GM23248 (cell line): ENCODE measurements around the gene GSAP. TPM values are rescaled to one million over a fixed set of nuclear protein-coding genes. Genes with fewer than 3 reads are reported as not detected.

Source experiments
- DNase-seq: peaks from one replicate; pipeline ENCODE4 v3.0.0-alpha.2; 2015
- H2AFZ ChIP-seq: fragments of 200-600 bp; sonication (generic); 2 replicates; pipeline ENCODE4 v1.6.1; 2016; ENCODE audit warnings: antibody characterized with exemption
- H3F3A ChIP-seq: fragments of 200-600 bp; sonication (generic); 2 replicates; pipeline ENCODE4 v1.6.1; 2016; ENCODE audit warnings: mild to moderate bottlenecking, antibody characterized with exemption, mixed run types; ENCODE audit not compliant: insufficient read depth
- H3K27ac ChIP-seq: fragments of 200-600 bp; sonication (generic); 2 replicates; pipeline ENCODE4 v1.5.1; 2016; ENCODE audit warnings: mild to moderate bottlenecking
- H3K27me3 ChIP-seq: fragments of 200-600 bp; sonication (generic); replicated peaks from 2 replicates; pipeline ENCODE4 v1.6.1; 2016; ENCODE audit warnings: mild to moderate bottlenecking; ENCODE audit not compliant: insufficient read depth
- H3K36me3 ChIP-seq: fragments of 200-600 bp; sonication (generic); 2 replicates; pipeline ENCODE4 v1.6.1; 2016; ENCODE audit warnings: low read depth, mild to moderate bottlenecking
- H3K4me1 ChIP-seq: fragments of 200-600 bp; sonication (generic); 2 replicates; pipeline ENCODE4 v1.6.1; 2016; ENCODE audit warnings: mild to moderate bottlenecking; ENCODE audit not compliant: insufficient read depth
- H3K4me2 ChIP-seq: fragments of 200-600 bp; sonication (generic); one replicate; pipeline ENCODE4 v1.6.1; 2016; ENCODE audit warnings: mild to moderate bottlenecking; ENCODE audit not compliant: unreplicated experiment
- H3K4me3 ChIP-seq: fragments of 200-600 bp; sonication (generic); 2 replicates; pipeline ENCODE4 v1.5.1; 2016; ENCODE audit warnings: mild to moderate bottlenecking
- H3K79me2 ChIP-seq: fragments of 200-600 bp; sonication (generic); 2 replicates; pipeline ENCODE4 v1.6.1; 2016; ENCODE audit warnings: mild to moderate bottlenecking; ENCODE audit not compliant: insufficient read depth
- H3K9ac ChIP-seq: fragments of 200-600 bp; sonication (generic); 2 replicates; pipeline ENCODE4 v1.6.1; 2016; ENCODE audit warnings: mild to moderate bottlenecking
- H3K9me2 ChIP-seq: fragments of 200-600 bp; sonication (generic); 2 replicates; pipeline ENCODE4 v1.6.1; 2016; ENCODE audit warnings: mixed run types, mild to moderate bottlenecking, moderate library complexity; ENCODE audit not compliant: insufficient read depth
- H3K9me3 ChIP-seq: fragments of 200-600 bp; sonication (generic); one replicate; pipeline ENCODE4 v1.6.1; 2017; ENCODE audit warnings: low read depth
- H4K20me1 ChIP-seq: fragments of 200-600 bp; sonication (generic); 2 replicates; pipeline ENCODE4 v1.6.0; 2016; ENCODE audit not compliant: insufficient read depth
- EZH2 ChIP-seq: fragments of 200-600 bp; sonication (generic); IDR thresholded peaks from 2 replicates; pipeline ENCODE4 v1.6.1; 2018; ENCODE audit warnings: antibody characterized with exemption, mild to moderate bottlenecking; ENCODE audit not compliant: insufficient read depth, poor library complexity, severe bottlenecking
- EZH2phosphoT487 ChIP-seq: fragments of 200-600 bp; sonication (generic); IDR thresholded peaks from 2 replicates; pipeline ENCODE4 v1.6.1; 2018; ENCODE audit warnings: antibody characterized with exemption, moderate library complexity, mild to moderate bottlenecking, low read depth; ENCODE audit not compliant: insufficient read depth
- WGBS, 2 experiments: methylation state at CpG; one replicate each; pipeline ENCODE4 v1.1.6; 2015 to 2017; ENCODE audit warnings: low lambda C conversion rate in 2 of 2, low coverage in 1 of 2; ENCODE audit errors: missing lambda C conversion rate in 2 of 2; 5-methylcytosine and 5-hydroxymethylcytosine counted together
- in situ Hi-C: fragments of 300-500 bp; cut with MboI; formaldehyde crosslinking; loops from 2 replicates; pipeline ENCODE4 v1.15.0; 2020
- polyA plus RNA-seq: library from polyadenylated mRNA; unstranded; fragments of >200 nt; fragmentation: Nextera tagmentation; extraction: Ambion mirVana; gene quantifications from 2 replicates; pipeline ENCODE4 v1.2.1, GENCODE V29; 2016
- total RNA-seq: library from RNA; depleted of rRNA; stranded (reverse); fragments of >200 nt; shearing (Covaris generic); gene quantifications from 2 replicates; pipeline ENCODE4 v1.2.3, GENCODE V29; 2014

Gene GSAP
- total and polyA plus RNA-seq, 2 experiments from 2014 or later, result 4.2 to 4.3 TPM

DNA sequence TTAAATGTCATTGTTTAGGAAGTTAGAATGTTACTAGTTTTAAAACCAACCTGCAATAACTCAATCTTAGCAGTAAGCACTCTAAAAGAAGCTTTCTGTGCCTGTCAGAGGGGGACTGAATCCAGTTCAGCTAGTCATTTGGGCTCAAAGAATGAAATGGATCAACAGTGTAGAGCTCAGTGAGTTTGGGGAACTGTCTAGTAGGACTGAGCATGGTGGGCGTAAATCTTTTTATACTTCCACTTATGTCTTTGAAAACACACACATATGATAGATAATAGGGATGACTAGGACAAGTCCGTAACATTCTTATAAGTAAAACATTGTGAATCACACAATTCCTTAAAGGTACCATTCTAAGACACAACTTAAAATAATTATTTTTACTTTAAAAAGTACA lies 11.5 kb downstream of the GSAP start:
- Histone ChIP-seq H3K9ac (no peak overlapping the region), H3K27me3 (no peaks in the 10 kb centered on the region), H4K20me1 (no peaks in the 10 kb centered on the region), H3K9me3 (no peaks in the 10 kb centered on the region), H3F3A (peaks cover 11% of the 10 kb centered on the region), H3K4me3 (no peak overlapping the region), H3K4me1 (peaks cover 10% of the 10 kb centered on the region), H3K27ac (no peak overlapping the region), H3K4me2 (no peak overlapping the region), H3K79me2 (no peaks in the 10 kb centered on the region), H3K9me2 (0 out of 2 replicates have a peak, but pooled peaks cover 3% of the 10 kb centered on the region), H3K36me3 (no peaks in the 10 kb centered on the region), H2AFZ (no peak overlapping the region)
- in situ Hi-C loops, result no loop called here
- 82 to 98% methylated on average over 2 of the region's 2 CpGs for WGBS, 2 experiments
- DNase-seq, result no peak
- TF ChIP-seq EZH2 (no peak), EZH2phosphoT487 (no peak)

DNA sequence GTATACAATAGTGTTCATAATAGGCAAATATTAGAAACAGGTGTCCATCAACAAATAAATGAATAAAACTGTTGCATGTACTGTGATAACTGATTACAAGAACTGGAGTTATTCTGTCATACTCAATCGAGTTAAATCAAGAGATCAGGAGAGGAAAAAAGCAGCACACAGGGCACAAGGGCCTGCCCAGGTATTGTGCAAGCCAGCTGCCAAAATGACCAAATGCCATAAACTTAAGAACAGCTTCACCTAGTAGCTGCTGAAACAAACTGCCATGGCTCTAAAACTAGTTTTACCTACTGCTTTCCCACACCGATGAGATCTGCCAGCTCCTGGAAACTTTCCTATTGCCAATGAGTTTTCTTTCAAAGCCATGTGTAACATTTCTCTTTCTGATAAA lies 12.2 kb downstream of the GSAP start:
- Histone ChIP-seq H2AFZ (no peak overlapping the region), H3K9me3 (no peaks in the 10 kb centered on the region), H3K4me2 (no peak overlapping the region), H3K9me2 (0 out of 2 replicates have a peak, but pooled peaks cover 3% of the 10 kb centered on the region), H3K9ac (no peak overlapping the region), H3K4me1 (peaks cover 3% of the 10 kb centered on the region), H3K27me3 (no peaks in the 10 kb centered on the region), H3K36me3 (no peaks in the 10 kb centered on the region), H3K4me3 (no peak overlapping the region), H3F3A (peaks cover 4% of the 10 kb centered on the region; the same call in 1 of the 2 replicates), H3K27ac (no peak overlapping the region), H3K79me2 (no peaks in the 10 kb centered on the region), H4K20me1 (no peaks in the 10 kb centered on the region)
- TF ChIP-seq EZH2 (no peak), EZH2phosphoT487 (no peak)
- DNase-seq, result no peak
- in situ Hi-C loops, result no loop called here
- WGBS, 2 experiments, result 72 to 80% methylated on average over 2 of the region's 2 CpGs

DNA sequence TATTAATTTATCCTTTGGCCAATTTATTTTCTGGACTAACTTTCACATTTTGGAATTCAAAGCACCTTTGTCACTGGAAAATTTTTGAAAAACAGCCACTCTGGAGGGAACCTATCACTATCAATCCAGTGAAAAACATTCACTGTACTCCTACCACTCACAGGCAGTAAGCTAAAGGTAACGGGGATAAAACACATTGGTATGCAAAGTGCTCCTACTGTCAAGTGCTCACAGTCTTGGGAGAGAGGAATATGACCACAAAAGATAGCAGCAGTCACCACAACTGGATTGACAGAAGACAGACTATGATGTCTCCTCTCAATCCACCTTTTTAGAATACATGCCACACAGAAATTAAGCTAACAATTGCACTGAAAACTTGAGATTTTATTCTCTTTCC lies 13.3 kb downstream of the GSAP start:
- Histone ChIP-seq H3K4me2 (no peak overlapping the region), H3K27ac (no peak overlapping the region), H3K36me3 (no peaks in the 10 kb centered on the region), H3K4me3 (no peak overlapping the region), H3K9ac (no peak overlapping the region), H3K27me3 (no peaks in the 10 kb centered on the region), H3K79me2 (no peaks in the 10 kb centered on the region), H3K9me3 (no peaks in the 10 kb centered on the region), H3K9me2 (0 out of 2 replicates have a peak, but pooled peaks cover 3% of the 10 kb centered on the region), H2AFZ (no peak overlapping the region), H3F3A (no peaks in the 10 kb centered on the region), H3K4me1 (no peaks in the 10 kb centered on the region), H4K20me1 (no peaks in the 10 kb centered on the region)
- DNase-seq, result no peak
- in situ Hi-C loops, result no loop called here
- WGBS, 2 experiments, result 77 to 89% methylated on average over 1 of the region's 1 CpG
- no peak for TF ChIP-seq EZH2
- TF ChIP-seq EZH2phosphoT487, result no peak

DNA sequence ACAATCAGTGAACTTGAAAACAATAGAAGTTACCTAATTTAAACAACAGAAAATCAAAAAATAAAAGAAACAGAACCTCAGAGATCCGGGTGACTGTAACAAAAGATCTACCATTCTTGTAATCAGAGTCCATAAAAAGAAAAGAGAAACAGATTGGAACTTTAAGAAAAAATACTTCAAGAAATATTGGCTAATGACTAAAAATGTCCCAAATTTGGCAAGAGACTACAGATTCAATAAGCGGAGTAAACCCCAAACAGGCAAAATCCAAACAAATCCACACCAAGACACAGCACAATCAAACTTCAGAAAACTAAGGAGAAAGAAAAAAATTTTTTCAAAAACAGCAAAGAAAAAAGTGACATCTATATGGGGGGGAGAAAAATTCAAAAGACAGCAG lies 15.1 kb downstream of the GSAP start:
- Histone ChIP-seq H3K36me3 (no peaks in the 10 kb centered on the region), H3K79me2 (no peaks in the 10 kb centered on the region), H3K27ac (no peak overlapping the region), H3K9me2 (0 out of 2 replicates have a peak, but pooled peaks cover 3% of the 10 kb centered on the region), H3F3A (no peaks in the 10 kb centered on the region), H3K9ac (no peak overlapping the region), H3K9me3 (no peaks in the 10 kb centered on the region), H3K27me3 (no peaks in the 10 kb centered on the region), H3K4me2 (no peak overlapping the region), H2AFZ (no peak overlapping the region), H3K4me1 (no peaks in the 10 kb centered on the region), H3K4me3 (no peak overlapping the region), H4K20me1 (no peaks in the 10 kb centered on the region)
- TF ChIP-seq EZH2phosphoT487 (no peak), EZH2 (no peak)
- in situ Hi-C loops, result no loop called here
- 93 to 95% methylated on average over 2 of the region's 2 CpGs for WGBS, 2 experiments
- no peak for DNase-seq

GRCh38 chr7:77399816-77400215 lies 16.3 kb downstream of the GSAP start:
- in situ Hi-C loops, result no loop called here

More at GRCh38 chr7:77399816-77400215, 16.3 kb downstream of the GSAP start:
- DNase-seq, result no peak
- Histone ChIP-seq H3K9ac (no peak overlapping the region), H3K79me2 (no peaks in the 10 kb centered on the region), H3K4me3 (no peak overlapping the region), H3K27me3 (no peaks in the 10 kb centered on the region), H3K36me3 (no peaks in the 10 kb centered on the region), H3K4me1 (no peaks in the 10 kb centered on the region), H3F3A (no peaks in the 10 kb centered on the region), H3K9me2 (0 out of 2 replicates have a peak, but pooled peaks cover 3% of the 10 kb centered on the region), H3K9me3 (no peaks in the 10 kb centered on the region), H3K27ac (no peak overlapping the region), H4K20me1 (no peaks in the 10 kb centered on the region), H2AFZ (no peak overlapping the region), H3K4me2 (no peak overlapping the region)
- TF ChIP-seq EZH2phosphoT487 (no peak), EZH2 (no peak)
- 96 to 97% methylated on average over 2 of the region's 2 CpGs for WGBS, 2 experiments
